SJSA1 (cell line): ENCODE data around the gene OGDH. TPM values are rescaled to one million over a fixed set of nuclear protein-coding genes. Genes with fewer than 3 reads are reported as not detected.

Source experiments
- DNase-seq, 2 experiments: peaks; one replicate each; pipeline ENCODE4 v3.0.0-alpha.2; 2015 to 2020; ENCODE audit warnings: low spot score in 2 of 2, low read depth in 1 of 2
- H3K27ac ChIP-seq: fragments of 250-450 bp; sonication (Bioruptor Pico); 2 replicates; pipeline ENCODE4 v1.5.1; 2020; ENCODE audit warnings: mild to moderate bottlenecking, moderate library complexity
- H3K27me3 ChIP-seq: fragments of 250-450 bp; sonication (Bioruptor Pico); replicated peaks from 2 replicates; pipeline ENCODE4 v1.5.1; 2020; ENCODE audit warnings: mild to moderate bottlenecking, moderate library complexity
- H3K36me3 ChIP-seq: fragments of 250-450 bp; sonication (Bioruptor Pico); 2 replicates; pipeline ENCODE4 v1.5.1; 2020; ENCODE audit warnings: mild to moderate bottlenecking
- H3K4me1 ChIP-seq: fragments of 250-450 bp; sonication (Bioruptor Pico); replicated peaks from 2 replicates; pipeline ENCODE4 v1.6.1; 2021; ENCODE audit warnings: mild to moderate bottlenecking
- H3K4me3 ChIP-seq: fragments of 250-450 bp; sonication (Bioruptor Pico); 2 replicates; pipeline ENCODE4 v1.5.1; 2020; ENCODE audit warnings: mild to moderate bottlenecking
- H3K9me3 ChIP-seq: fragments of 250-450 bp; sonication (Bioruptor Pico); replicated peaks from 2 replicates; pipeline ENCODE4 v1.5.1; 2020; ENCODE audit warnings: mild to moderate bottlenecking
- total RNA-seq: library from RNA; depleted of rRNA; stranded (reverse); fragments of >200 nt; shearing (Covaris generic); gene quantifications from 2 replicates; pipeline ENCODE4 v1.2.3, GENCODE V29; 2014

OGDH gene
- total RNA-seq, 1 experiment from 2014 or later, result 51.3 TPM

GRCh38 chr7:44632196-44632595 is 25.8 kb downstream of the OGDH start:
- no peak for DNase-seq
- Histone ChIP-seq H3K27me3 (no peaks in the 10 kb centered on the region), H3K9me3 (no peaks in the 10 kb centered on the region), H3K4me3 (no peak overlapping the region), H3K36me3 (peaks cover 3% of the 10 kb centered on the region), H3K27ac (no peak overlapping the region), H3K4me1 (peaks cover 61% of the 10 kb centered on the region)

DNA sequence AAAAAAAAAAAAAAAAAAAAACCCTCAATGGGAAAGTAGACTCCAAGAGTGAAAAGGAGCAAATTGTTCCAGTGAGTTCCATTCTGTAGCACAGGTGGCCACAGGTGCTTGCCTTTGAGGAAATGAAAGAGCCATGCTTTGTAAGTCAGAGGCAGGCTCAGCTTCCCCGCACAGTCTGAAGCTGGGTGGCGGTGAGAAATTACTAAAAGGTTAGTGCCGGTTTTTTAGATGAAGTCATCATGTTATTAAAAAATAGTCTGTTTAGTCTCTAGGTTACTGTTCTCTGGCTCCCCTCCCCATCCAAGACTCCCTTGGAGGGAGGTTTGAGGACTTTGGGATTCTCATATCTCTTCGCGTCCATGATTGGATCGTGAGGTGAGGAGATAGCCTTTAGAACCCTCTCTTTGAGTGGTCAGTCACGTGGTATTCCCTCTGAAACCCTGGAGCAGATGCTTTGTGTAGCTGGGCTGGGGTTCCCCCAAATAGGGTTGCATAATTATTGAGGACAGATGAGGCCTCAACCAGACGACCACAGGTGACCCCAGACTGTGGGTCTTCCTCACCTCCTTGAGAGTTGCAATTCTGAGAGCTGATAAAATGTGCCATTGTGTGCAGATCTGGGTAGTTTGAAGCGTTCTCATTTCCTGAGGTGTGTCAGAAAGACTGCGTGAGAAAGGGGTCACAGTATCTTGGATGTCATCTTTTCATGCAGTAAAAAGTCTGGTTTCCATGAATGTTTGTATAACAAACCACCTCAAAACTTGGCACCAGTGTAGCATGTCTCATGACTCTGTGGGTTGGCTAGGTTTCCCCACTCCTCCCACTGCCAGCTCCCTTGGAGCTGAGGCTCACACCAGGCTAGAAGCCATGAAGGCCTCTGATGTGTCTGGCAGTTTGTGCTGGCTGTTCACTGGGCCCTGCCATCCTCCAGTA is 27.1 kb downstream of the OGDH start:
- peak overlapping the region; percentile 74 for H3K27ac ChIP-seq
- H3K4me3 ChIP-seq, result no peak overlapping the region
- DNase-seq, result peak; percentile 79 to 81
- peaks cover 75% of the 10 kb centered on the region for H3K4me1 ChIP-seq
- H3K36me3 ChIP-seq, result no peaks in the 10 kb centered on the region; the same call in 1 of the 2 replicates
- no peaks in the 10 kb centered on the region for H3K27me3 ChIP-seq
- H3K9me3 ChIP-seq, result no peaks in the 10 kb centered on the region

- no peaks in the 10 kb centered on the region for H3K27me3 ChIP-seq
- no peaks in the 10 kb centered on the region for H3K9me3 ChIP-seq
- peak in 1 of 2 experiments; percentile 18 for DNase-seq
- H3K27ac ChIP-seq, result peak overlapping the region; percentile 74
- H3K4me3 ChIP-seq, result no peak overlapping the region
- peaks cover 83% of the 10 kb centered on the region for H3K4me1 ChIP-seq
- no peaks in the 10 kb centered on the region; the same call in 1 of the 2 replicates for H3K36me3 ChIP-seq
These were observed 27.9 kb downstream of the OGDH start for GRCh38 chr7:44634187-44634838.

- DNase-seq, result peak; percentile 89 to 97
- Histone ChIP-seq H3K4me1 (peaks cover 90% of the 10 kb centered on the region), H3K9me3 (no peaks in the 10 kb centered on the region), H3K36me3 (no peaks in the 10 kb centered on the region; the same call in 1 of the 2 replicates), H3K27me3 (no peaks in the 10 kb centered on the region), H3K27ac (peak overlapping the region; percentile 74; the same call in 1 of the 2 replicates), H3K4me3 (no peak overlapping the region)
These were observed 28.6 kb downstream of the OGDH start for GRCh38 chr7:44634839-44635591.

DNA sequence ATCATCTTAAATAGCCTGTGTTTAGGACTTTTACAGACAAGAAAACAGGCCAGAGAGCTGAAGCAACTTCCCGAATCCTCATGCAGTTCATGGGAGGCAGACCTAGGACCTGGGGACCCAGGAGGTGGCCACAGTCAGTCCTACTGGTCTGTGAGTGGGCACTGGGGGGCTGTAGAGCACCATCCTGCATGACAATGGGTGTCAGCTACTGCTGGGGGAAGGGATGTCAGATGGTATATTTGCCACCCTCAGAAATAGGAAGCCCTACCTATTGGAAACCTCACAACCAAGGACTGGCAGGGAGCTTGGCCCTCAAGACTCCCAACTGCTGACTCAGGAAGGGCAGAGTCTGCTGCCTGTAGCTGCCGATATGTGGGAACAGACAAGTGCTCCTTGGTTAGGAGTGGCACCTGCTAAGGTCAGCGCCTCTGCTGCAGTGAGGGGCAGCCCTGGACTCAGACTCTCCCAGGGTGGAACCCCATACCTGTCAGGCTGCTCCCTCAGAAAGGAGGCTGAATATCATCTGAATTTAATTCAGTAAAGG is 29.7 kb downstream of the OGDH start:
- Histone ChIP-seq H3K9me3 (no peaks in the 10 kb centered on the region), H3K27ac (0 out of 2 replicates have a peak overlapping the region, but pooled peaks have one; percentile 16), H3K36me3 (no peaks in the 10 kb centered on the region; the same call in 1 of the 2 replicates), H3K27me3 (no peaks in the 10 kb centered on the region), H3K4me1 (peaks cover 89% of the 10 kb centered on the region), H3K4me3 (no peak overlapping the region)
- peak in 1 of 2 experiments; percentile 19 for DNase-seq

GRCh38 chr7:44636926-44637325 is 30.5 kb downstream of the OGDH start:
- DNase-seq, result peak in 1 of 2 experiments; percentile 25
- Histone ChIP-seq H3K4me3 (no peak overlapping the region), H3K9me3 (no peaks in the 10 kb centered on the region), H3K4me1 (peaks cover 81% of the 10 kb centered on the region), H3K27ac (no peak overlapping the region), H3K27me3 (no peaks in the 10 kb centered on the region), H3K36me3 (no peaks in the 10 kb centered on the region)

DNA sequence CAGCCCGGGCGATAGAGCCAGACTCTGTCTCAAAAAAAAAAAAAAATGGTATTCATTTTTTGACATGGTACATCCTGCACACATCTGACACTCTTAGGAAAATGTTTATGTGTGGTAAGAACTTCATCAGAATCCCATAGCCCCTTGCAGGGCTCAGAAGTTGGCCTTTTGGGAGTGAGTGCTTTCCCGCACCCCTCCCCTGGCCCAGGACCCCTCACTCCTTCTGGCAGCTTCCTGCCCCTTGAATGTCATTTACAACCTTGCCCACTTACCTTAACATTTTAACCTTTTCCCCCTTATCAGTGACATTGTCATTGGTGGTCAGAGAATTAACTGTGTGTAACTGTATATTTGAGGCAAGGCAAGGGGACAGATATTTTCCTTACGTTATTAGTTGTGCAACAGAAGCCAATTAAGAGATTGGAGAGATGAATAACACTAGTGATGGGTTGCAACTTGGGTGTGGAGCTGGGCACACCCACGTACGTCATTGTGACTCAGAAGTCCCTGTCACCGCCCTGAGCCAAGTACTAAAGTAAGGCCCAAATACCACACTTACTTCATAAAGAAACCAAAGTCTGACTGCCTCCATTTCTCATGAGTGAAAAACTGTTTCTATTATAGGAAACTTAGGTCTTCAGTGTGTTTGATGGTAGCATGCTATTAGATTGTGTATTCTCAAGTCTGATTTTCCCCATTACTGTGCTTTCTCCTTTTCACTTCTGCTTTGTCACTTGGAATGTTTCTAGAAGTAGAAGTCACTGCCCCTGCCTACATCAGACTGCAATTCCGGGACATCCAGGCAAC is 31.6 kb downstream of the OGDH start:
- Histone ChIP-seq H3K4me1 (peaks cover 70% of the 10 kb centered on the region), H3K27ac (peak overlapping the region; percentile 91), H3K36me3 (no peaks in the 10 kb centered on the region), H3K27me3 (no peaks in the 10 kb centered on the region), H3K4me3 (no peak overlapping the region), H3K9me3 (no peaks in the 10 kb centered on the region)
- DNase-seq, result peak; percentile 64 to 71

- peaks cover 61% of the 10 kb centered on the region for H3K4me1 ChIP-seq
- H3K4me3 ChIP-seq, result no peak overlapping the region
- peak; percentile 88 to 92 for DNase-seq
These were observed 32.5 kb downstream of the OGDH start for GRCh38 chr7:44638611-44639557.

DNA sequence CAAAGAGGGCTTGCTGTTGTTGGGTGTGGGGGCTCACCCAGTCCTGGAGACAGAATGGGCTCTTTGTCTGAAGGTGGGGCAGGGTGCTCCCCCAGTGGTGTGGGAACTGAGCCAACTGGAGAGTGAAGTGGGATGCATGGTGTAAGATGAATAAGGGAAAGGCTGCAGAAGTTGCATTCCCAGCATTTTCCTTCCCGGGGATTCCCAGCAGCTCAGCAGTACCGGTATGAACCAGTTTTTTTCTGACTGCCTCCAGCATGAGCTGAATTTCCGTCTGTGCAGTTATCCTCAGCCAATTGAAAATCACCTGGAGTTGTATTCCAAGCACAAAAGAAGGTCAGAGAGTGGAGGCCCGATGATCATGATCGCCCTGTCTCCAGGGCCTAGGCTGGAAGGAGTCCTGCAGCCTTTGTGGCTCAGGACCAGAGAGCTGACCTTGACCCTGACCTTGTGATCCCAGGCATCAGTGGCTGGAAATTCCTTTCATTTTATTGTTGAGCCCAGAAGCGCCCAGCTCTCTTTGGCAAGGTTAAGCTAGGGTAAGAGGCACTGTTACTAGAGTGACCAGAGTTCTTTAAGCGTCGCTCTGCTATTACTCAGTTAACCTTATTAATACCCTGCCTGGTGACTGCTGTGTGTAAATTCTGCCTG is 33.4 kb downstream of the OGDH start:
- no peaks in the 10 kb centered on the region; the same call in 1 of the 2 replicates for H3K36me3 ChIP-seq
- DNase-seq, result peak; percentile 83
- no peak overlapping the region for H3K4me3 ChIP-seq
- H3K27me3 ChIP-seq, result no peaks in the 10 kb centered on the region
- peaks cover 52% of the 10 kb centered on the region for H3K4me1 ChIP-seq
- no peaks in the 10 kb centered on the region for H3K9me3 ChIP-seq
- H3K27ac ChIP-seq, result peak overlapping the region; percentile 91

More at GRCh38 chr7:44638611-44639557, 32.5 kb downstream of the OGDH start:
- Histone ChIP-seq H3K9me3 (no peaks in the 10 kb centered on the region), H3K27me3 (no peaks in the 10 kb centered on the region), H3K36me3 (no peaks in the 10 kb centered on the region), H3K27ac (peak overlapping the region; percentile 91)

DNA sequence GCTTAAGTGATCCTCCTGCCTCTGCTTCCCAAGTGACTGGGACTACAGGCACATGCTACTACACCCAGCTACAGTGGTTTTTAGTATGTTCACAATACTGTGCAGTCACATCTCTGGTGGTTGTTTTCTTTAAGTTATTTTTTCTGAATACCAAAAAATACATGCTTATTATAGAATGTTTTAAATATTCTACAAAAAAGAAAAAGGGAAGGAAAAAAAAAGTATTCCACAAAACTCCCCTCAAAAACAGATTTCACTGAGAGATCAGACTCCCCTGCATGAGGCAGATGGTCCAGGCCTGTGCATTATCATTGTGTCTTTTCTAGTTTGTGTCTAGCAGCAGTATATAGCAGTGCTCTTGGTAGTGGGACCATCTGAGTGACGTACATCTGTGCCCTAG is 36.8 kb downstream of the OGDH start:
- no peak overlapping the region for H3K4me3 ChIP-seq
- H3K9me3 ChIP-seq, result no peaks in the 10 kb centered on the region
- H3K27ac ChIP-seq, result no peak overlapping the region
- DNase-seq, result no peak
- peaks cover 17% of the 10 kb centered on the region for H3K36me3 ChIP-seq
- H3K27me3 ChIP-seq, result no peaks in the 10 kb centered on the region
- peaks cover 25% of the 10 kb centered on the region for H3K4me1 ChIP-seq

DNA sequence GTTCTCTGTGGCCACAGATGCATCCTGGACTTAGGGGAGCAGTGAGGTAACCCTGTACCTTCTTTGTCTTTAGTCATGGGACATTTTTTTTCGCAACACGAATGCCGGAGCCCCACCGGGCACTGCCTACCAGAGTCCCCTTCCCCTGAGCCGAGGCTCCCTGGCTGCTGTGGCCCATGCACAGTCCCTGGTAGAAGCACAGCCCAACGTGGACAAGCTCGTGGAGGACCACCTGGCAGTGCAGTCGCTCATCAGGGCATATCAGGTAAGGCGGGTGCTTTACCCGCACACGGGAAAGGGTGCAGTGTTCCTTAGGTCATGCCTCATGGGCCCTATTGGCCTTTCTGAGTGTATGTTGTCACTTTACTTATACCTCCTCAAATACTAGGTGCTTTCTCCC is 38.8 kb downstream of the OGDH start:
- Histone ChIP-seq H3K4me1 (peaks cover 4% of the 10 kb centered on the region), H3K36me3 (peaks cover 34% of the 10 kb centered on the region), H3K9me3 (no peaks in the 10 kb centered on the region), H3K27ac (no peak overlapping the region), H3K27me3 (no peaks in the 10 kb centered on the region), H3K4me3 (no peak overlapping the region)
- DNase-seq, result no peak
